Measurements from ENCODE around the gene NEXMIF.
"Not testable (repeated sequence)": the region's sequence is repeated elsewhere in the genome, so short reads cannot be mapped to it uniquely, and the experiment has no call there.

NEXMIF gene

DNA sequence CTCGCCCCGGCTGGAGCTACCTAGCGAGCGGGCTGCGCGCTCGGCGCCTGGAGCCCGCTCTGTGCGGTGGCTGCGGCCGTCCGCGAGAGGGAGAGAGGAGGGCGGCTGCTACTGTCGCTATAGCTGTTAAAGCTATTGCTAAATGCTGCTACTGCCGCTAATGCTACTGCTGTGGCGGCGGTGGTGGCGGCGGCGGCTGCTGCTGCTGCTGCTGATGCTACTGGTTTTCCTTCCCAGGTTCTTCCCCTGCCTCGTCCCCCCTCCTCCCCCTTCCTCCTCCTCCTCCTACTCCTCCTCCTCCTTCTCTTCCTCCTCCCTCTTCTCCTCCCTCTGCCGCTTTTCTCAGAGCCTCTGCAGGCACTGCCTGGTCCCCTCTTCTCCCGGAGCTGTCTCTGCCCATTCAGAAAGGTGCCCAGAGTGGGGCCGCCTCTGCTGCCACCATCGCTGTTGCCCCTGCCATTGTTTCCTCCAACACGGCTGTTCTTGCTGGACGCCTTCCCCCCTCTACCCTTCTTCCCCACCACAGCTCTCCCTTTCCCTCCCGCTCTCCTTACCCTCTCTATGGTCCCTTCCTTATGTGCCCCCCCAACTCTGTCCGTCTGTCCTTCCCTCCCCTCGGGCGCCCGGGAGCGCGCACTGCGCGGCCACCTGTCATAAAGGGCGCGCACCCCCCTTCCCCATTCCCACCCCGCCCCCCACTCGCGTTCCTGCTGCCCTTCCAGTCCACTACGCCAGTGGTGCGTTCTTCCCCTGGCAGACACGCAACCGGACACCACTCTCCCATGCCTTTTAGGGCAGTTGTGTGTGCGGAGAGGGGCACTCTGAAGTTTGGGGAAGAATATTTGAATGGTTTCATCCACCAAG, at the start of gene NEXMIF:
NEXMIF (minus strand) TSS at position 228 of the 864 bp plus-strand sequence.
- H3K9me2 ChIP-seq (replicated peaks; ENCODE audit: insufficient read depth, low read length): no peaks in the 10 kb centered on the region
- 0 out of 2 replicates have a peak, but pooled peaks cover 4% of the 10 kb centered on the region for H3K4me1 ChIP-seq (ENCODE audit: low read length)
- no peaks in the 10 kb centered on the region for H3F3A ChIP-seq (ENCODE audit: insufficient read depth, low read length)
- H3K4me2 ChIP-seq (ENCODE audit: low read depth, low read length): peak within 1 kb of the TSS; percentile 77
- H3K36me3 ChIP-seq (replicated peaks; ENCODE audit: insufficient read depth, low read length): no peaks in the 10 kb centered on the region
- peak within 1 kb of the TSS; percentile 49; the same call in 1 of the 2 replicates for H3K9ac ChIP-seq (ENCODE audit: low read length)
- TF ChIP-seq EZH2 (optimal IDR thresholded peaks at IDR 0.05; ENCODE audit: low read depth, low read length): no peak
- peak; percentile 26 for TF ChIP-seq CTCF (IDR thresholded peaks at IDR 0.05; ENCODE audit: low read length)
- no peak for TF ChIP-seq EZH2phosphoT487 (IDR thresholded peaks at IDR 0.05; ENCODE audit: low read length)
- no peaks in the 10 kb centered on the region for H4K20me1 ChIP-seq (ENCODE audit: insufficient read depth, low read length)
- no peaks in the 10 kb centered on the region for H3K27me3 ChIP-seq (replicated peaks; ENCODE audit: insufficient read depth, low read length)
- H3K9me3 ChIP-seq (replicated peaks; ENCODE audit: insufficient read depth, low read length): no peaks in the 10 kb centered on the region
- peak; percentile 59 for DNase-seq
- H3K4me3 ChIP-seq (ENCODE audit: low read length): peak within 1 kb of the TSS; percentile 73
- H3K27ac ChIP-seq (ENCODE audit: low read length): peak within 1 kb of the TSS; percentile 34; the same call in 1 of the 2 replicates
- no peaks in the 10 kb centered on the region for H3K79me2 ChIP-seq (ENCODE audit: low read length)
- peak within 1 kb of the TSS; percentile 78 for H2AFZ ChIP-seq (ENCODE audit: low read length)

- not testable (repeated sequence) for H2AFZ ChIP-seq (ENCODE audit: low read length); H3K4me1 ChIP-seq (ENCODE audit: low read length); H3F3A ChIP-seq (ENCODE audit: insufficient read depth, low read length); H3K4me3 ChIP-seq (ENCODE audit: low read length); H3K4me2 ChIP-seq (ENCODE audit: low read depth, low read length); H3K9me3 ChIP-seq (replicated peaks; ENCODE audit: insufficient read depth, low read length); H3K36me3 ChIP-seq (replicated peaks; ENCODE audit: insufficient read depth, low read length); H3K79me2 ChIP-seq (ENCODE audit: low read length); DNase-seq; H3K9me2 ChIP-seq (replicated peaks; ENCODE audit: insufficient read depth, low read length); H3K27ac ChIP-seq (ENCODE audit: low read length); H4K20me1 ChIP-seq (ENCODE audit: insufficient read depth, low read length); H3K9ac ChIP-seq (ENCODE audit: low read length); H3K27me3 ChIP-seq (replicated peaks; ENCODE audit: insufficient read depth, low read length)
Observed at GRCh38 chrX:74961962-74962361, 36.7 kb upstream of the NEXMIF start.

DNA sequence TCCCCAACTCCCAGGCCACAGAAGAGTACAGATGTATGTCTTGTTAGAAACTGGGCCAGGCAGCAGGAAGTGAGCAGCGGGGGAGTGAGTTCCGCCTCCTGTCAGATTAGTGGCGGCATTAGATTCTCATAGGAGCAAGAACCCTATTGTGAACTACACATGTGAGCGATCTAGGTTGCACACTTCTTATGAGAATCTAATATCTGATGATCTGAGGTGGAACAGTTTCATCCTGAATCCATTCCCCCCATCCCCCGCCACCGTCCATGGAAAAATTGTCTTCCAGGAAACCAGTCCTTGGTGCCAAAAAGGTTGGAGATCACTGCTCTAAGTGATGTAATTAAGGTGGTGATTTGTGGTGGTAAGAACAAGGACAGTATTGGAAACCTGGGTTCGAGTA, 24.5 kb upstream of the NEXMIF start:
- H3K9me2 ChIP-seq (replicated peaks; ENCODE audit: insufficient read depth, low read length): no peaks in the 10 kb centered on the region

More for the DNA sequence above, 24.5 kb upstream of the NEXMIF start:
- Histone ChIP-seq H3K79me2 (ENCODE audit: low read length) (no peaks in the 10 kb centered on the region), H3F3A (ENCODE audit: insufficient read depth, low read length) (no peaks in the 10 kb centered on the region), H3K4me2 (ENCODE audit: low read depth, low read length) (no peak overlapping the region), H3K36me3 (replicated peaks; ENCODE audit: insufficient read depth, low read length) (no peaks in the 10 kb centered on the region), H2AFZ (ENCODE audit: low read length) (no peak overlapping the region), H4K20me1 (ENCODE audit: insufficient read depth, low read length) (no peaks in the 10 kb centered on the region), H3K27ac (ENCODE audit: low read length) (no peak overlapping the region), H3K27me3 (replicated peaks; ENCODE audit: insufficient read depth, low read length) (no peaks in the 10 kb centered on the region), H3K9me3 (replicated peaks; ENCODE audit: insufficient read depth, low read length) (no peaks in the 10 kb centered on the region), H3K4me3 (ENCODE audit: low read length) (no peak overlapping the region), H3K4me1 (ENCODE audit: low read length) (no peaks in the 10 kb centered on the region), H3K9ac (ENCODE audit: low read length) (no peak overlapping the region)
- no peak for DNase-seq
- TF ChIP-seq EZH2phosphoT487 (IDR thresholded peaks at IDR 0.05; ENCODE audit: low read length) (no peak), EZH2 (optimal IDR thresholded peaks at IDR 0.05; ENCODE audit: low read depth, low read length) (no peak), CTCF (IDR thresholded peaks at IDR 0.05; ENCODE audit: low read length) (no peak)
